ENCODE data around the gene DNM1.

DNA sequence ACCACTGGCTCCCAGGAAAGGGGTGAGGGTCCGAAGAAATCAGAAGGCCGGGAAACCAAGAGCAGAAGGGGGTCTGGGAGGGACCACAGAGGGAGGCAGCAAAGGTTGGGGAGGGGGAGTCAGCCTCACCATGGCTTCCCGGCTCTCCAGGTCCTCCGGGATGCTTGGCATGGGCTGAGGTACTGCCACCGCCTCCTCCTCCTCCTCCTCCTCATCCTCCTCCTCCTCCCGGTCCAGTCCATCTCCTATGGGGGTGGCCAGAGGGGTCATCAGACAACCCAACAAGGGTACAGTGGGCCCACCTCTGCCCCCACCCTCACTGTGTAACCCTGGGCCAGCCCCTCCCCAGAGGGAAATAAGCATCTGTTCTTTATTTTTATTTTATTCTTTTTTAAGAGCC, 55.1 kb downstream of the DNM1 start:
- TF ChIP-seq NFRKB (IDR thresholded peaks at IDR 0.05) (no peak), SP1 (IDR thresholded peaks at IDR 0.05) (no peak), L3MBTL2 (conservative IDR thresholded peaks at IDR 0.05) (no peak), SUZ12 (IDR thresholded peaks at IDR 0.05) (no peak), HDGF (IDR thresholded peaks at IDR 0.05; ENCODE audit: borderline replicate concordance) (no peak), ELF4 (IDR thresholded peaks at IDR 0.05) (no peak)
- TF ChIP-seq, protein P1, sequence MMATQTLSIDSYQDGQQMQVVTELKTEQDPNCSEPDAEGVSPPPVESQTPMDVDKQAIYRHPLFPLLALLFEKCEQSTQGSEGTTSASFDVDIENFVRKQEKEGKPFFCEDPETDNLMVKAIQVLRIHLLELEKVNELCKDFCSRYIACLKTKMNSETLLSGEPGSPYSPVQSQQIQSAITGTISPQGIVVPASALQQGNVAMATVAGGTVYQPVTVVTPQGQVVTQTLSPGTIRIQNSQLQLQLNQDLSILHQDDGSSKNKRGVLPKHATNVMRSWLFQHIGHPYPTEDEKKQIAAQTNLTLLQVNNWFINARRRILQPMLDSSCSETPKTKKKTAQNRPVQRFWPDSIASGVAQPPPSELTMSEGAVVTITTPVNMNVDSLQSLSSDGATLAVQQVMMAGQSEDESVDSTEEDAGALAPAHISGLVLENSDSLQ (IDR thresholded peaks at IDR 0.05): no peak

Measured in HEK293T (cell line).